ENCODE measurements around the gene JCHAIN. TPM values are rescaled to one million over a fixed set of nuclear protein-coding genes. Genes with fewer than 3 reads are reported as not detected.

JCHAIN gene
- total and polyA plus RNA-seq, 2 of the 13 experiments (the other 11 are each of a cell fraction or from before 2014, with no cell fraction given): not detected

GRCh38 chr4:70687821-70688794 lies 21.8 kb upstream of the JCHAIN start, which contains the start of gene UTP3 (continued):
- TF ChIP-seq HHEX (CRISPR knock-in tag; IDR thresholded peaks at IDR 0.05) (no peak), PRPF4 (IDR thresholded peaks at IDR 0.05; ENCODE audit: low read depth, low read length, poor library complexity, severe bottlenecking) (no peak), NCOA5 (CRISPR knock-in tag; IDR thresholded peaks at IDR 0.05) (no peak), ZBTB1 (CRISPR knock-in tag; IDR thresholded peaks at IDR 0.05; ENCODE audit: borderline replicate concordance) (no peak), POLR2AphosphoS5 (IDR thresholded peaks at IDR 0.05; ENCODE audit: low read depth, low read length) (peak; percentile 86), ZKSCAN5 (CRISPR knock-in tag; IDR thresholded peaks at IDR 0.05) (no peak), MBD4 (IDR thresholded peaks at IDR 0.05; ENCODE audit: borderline replicate concordance, low read length) (no peak), ETV5 (CRISPR knock-in tag; IDR thresholded peaks at IDR 0.05; ENCODE audit: borderline replicate concordance) (peak; percentile 89), ZNF557 (CRISPR knock-in tag; IDR thresholded peaks at IDR 0.05) (no peak), RARA (CRISPR knock-in tag; IDR thresholded peaks at IDR 0.05) (no peak), ZNF780A (CRISPR knock-in tag; IDR thresholded peaks at IDR 0.05) (0 out of 2 replicates have a peak, but pooled peaks have one; percentile 10), SMARCE1 (IDR thresholded peaks at IDR 0.05; ENCODE audit: borderline replicate concordance) (no peak), SOX5 (CRISPR knock-in tag; IDR thresholded peaks at IDR 0.05; ENCODE audit: borderline replicate concordance) (peak; percentile 58; the same call in 1 of the 2 replicates)
- TF ChIP-seq, protein P1, sequence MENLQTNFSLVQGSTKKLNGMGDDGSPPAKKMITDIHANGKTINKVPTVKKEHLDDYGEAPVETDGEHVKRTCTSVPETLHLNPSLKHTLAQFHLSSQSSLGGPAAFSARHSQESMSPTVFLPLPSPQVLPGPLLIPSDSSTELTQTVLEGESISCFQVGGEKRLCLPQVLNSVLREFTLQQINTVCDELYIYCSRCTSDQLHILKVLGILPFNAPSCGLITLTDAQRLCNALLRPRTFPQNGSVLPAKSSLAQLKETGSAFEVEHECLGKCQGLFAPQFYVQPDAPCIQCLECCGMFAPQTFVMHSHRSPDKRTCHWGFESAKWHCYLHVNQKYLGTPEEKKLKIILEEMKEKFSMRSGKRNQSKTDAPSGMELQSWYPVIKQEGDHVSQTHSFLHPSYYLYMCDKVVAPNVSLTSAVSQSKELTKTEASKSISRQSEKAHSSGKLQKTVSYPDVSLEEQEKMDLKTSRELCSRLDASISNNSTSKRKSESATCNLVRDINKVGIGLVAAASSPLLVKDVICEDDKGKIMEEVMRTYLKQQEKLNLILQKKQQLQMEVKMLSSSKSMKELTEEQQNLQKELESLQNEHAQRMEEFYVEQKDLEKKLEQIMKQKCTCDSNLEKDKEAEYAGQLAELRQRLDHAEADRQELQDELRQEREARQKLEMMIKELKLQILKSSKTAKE (CRISPR knock-in tag; IDR thresholded peaks at IDR 0.05; ENCODE audit: borderline replicate concordance): peak; percentile 49; the same call in 1 of the 2 replicates
- TF ChIP-seq, protein P2, sequence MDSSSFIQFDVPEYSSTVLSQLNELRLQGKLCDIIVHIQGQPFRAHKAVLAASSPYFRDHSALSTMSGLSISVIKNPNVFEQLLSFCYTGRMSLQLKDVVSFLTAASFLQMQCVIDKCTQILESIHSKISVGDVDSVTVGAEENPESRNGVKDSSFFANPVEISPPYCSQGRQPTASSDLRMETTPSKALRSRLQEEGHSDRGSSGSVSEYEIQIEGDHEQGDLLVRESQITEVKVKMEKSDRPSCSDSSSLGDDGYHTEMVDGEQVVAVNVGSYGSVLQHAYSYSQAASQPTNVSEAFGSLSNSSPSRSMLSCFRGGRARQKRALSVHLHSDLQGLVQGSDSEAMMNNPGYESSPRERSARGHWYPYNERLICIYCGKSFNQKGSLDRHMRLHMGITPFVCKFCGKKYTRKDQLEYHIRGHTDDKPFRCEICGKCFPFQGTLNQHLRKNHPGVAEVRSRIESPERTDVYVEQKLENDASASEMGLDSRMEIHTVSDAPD (CRISPR knock-in tag; IDR thresholded peaks at IDR 0.05): peak; percentile 43; the same call in 1 of the 2 replicates
- TF ChIP-seq, protein P3, sequence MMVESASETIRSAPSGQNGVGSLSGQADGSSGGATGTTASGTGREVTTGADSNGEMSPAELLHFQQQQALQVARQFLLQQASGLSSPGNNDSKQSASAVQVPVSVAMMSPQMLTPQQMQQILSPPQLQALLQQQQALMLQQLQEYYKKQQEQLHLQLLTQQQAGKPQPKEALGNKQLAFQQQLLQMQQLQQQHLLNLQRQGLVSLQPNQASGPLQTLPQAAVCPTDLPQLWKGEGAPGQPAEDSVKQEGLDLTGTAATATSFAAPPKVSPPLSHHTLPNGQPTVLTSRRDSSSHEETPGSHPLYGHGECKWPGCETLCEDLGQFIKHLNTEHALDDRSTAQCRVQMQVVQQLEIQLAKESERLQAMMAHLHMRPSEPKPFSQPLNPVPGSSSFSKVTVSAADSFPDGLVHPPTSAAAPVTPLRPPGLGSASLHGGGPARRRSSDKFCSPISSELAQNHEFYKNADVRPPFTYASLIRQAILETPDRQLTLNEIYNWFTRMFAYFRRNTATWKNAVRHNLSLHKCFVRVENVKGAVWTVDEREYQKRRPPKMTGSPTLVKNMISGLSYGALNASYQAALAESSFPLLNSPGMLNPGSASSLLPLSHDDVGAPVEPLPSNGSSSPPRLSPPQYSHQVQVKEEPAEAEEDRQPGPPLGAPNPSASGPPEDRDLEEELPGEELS (CRISPR knock-in tag; IDR thresholded peaks at IDR 0.05): peak; percentile 55; the same call in 1 of the 2 replicates
